Ishikawa (cell line): ENCODE results near the gene FADS1.

Experiments used
- CEBPB ChIP-seq: IDR thresholded peaks from 2 replicates; pipeline ENCODE4 v1.6.1; 2012
- CREB1 ChIP-seq: IDR thresholded peaks from 2 replicates; pipeline ENCODE4 v1.6.1; 2012; ENCODE audit warnings: low read depth
- EGR1 ChIP-seq: IDR thresholded peaks from 2 replicates; pipeline ENCODE4 v1.6.1; 2012
- EP300 ChIP-seq: IDR thresholded peaks from 2 replicates; pipeline ENCODE4 v1.6.1; 2012; ENCODE audit warnings: borderline replicate concordance
- FOXM1 ChIP-seq: IDR thresholded peaks from 2 replicates; pipeline ENCODE4 v1.6.1; 2012; ENCODE audit warnings: low read depth, borderline replicate concordance
- NFIC ChIP-seq: IDR thresholded peaks from 2 replicates; pipeline ENCODE4 v1.6.1; 2012
- RAD21 ChIP-seq: IDR thresholded peaks from 2 replicates; pipeline ENCODE4 v1.6.1; 2012; ENCODE audit warnings: low read depth
- TAF1 ChIP-seq: IDR thresholded peaks from 2 replicates; pipeline ENCODE4 v1.6.1; 2012; ENCODE audit warnings: low read depth, mild to moderate bottlenecking
- TCF12 ChIP-seq: IDR thresholded peaks from 2 replicates; pipeline ENCODE4 v1.6.1; 2012; ENCODE audit warnings: low read depth
- TEAD4 ChIP-seq: IDR thresholded peaks from 2 replicates; pipeline ENCODE4 v1.6.1; 2012
- USF1 ChIP-seq: IDR thresholded peaks from 2 replicates; pipeline ENCODE4 v1.6.1; 2012
- YY1 ChIP-seq: IDR thresholded peaks from 2 replicates; pipeline ENCODE4 v1.6.1; 2012; ENCODE audit warnings: low read depth
- ZBTB7A ChIP-seq: IDR thresholded peaks from 2 replicates; pipeline ENCODE4 v1.6.1; 2012; ENCODE audit warnings: low read depth
- TF ChIP-seq, protein P1 (sequence below): IDR thresholded peaks from 2 replicates; pipeline ENCODE4 v1.6.1; 2012; ENCODE audit warnings: low read depth, mild to moderate bottlenecking
- TF ChIP-seq, protein P2 (sequence below): IDR thresholded peaks from 2 replicates; pipeline ENCODE4 v1.6.1; 2012

The FADS1 gene

DNA sequence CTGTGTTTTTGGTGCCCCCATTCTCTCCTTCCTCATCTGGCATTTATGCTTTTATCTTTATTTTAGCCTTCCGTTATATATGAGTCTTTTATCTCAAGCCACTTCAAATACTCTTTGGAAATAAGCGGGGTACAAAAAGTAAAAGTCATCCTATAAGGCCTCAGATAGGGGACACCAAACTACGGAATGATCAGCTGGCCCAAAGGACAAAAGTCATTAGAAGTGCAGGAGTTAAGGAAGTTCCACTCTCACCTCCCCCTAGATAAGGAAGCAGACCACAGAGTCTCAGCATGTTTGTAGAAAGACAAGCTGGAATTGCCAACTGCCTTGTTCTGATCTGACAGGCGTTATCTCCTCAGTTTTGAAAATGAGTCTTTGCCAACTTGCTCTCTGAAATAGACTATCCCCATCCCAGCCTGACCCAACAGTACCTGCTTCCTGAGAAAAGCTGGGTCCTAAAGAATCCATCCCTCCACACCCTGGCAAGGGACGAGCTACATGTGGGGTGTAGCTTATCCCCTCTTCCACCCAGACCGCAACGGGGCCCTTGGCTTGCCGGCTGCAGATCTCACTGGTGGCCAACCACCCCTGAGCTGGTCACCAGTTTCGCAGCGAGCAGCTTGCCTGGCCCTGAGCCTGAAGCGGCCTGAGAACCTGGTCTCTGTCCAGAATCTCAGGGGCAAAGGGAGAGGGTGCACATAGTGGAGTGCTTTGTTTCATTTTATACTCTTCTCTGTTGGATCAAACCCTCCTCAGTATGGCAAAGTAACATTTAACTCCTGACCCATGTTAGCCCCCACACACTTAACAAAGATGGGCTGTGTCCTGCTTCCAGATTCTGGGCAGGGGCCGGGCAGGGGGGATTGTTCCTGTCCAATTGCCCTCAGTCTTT lies 25.1 kb upstream of the FADS1 start:
- TF ChIP-seq FOXM1 = no peak
- no peak for TF ChIP-seq TAF1
- no peak for TF ChIP-seq TCF12
- no peak for TF ChIP-seq CREB1
- TF ChIP-seq NFIC = no peak
- TF ChIP-seq EGR1 = no peak
- TF ChIP-seq TEAD4 = no peak

DNA sequence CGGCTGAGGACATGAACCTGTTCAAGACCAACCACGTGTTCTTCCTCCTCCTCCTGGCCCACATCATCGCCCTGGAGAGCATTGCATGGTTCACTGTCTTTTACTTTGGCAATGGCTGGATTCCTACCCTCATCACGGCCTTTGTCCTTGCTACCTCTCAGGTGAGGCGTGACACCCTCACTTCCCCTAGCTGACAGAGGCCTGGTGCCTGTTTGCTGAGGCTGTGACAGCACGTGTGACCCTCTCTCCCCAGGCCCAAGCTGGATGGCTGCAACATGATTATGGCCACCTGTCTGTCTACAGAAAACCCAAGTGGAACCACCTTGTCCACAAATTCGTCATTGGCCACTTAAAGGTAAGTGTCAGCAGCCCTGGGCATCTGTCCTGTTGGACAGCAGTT lies 23.6 kb upstream of the FADS1 start:
- TF ChIP-seq TAF1 (no peak), USF1 (no peak), YY1 (no peak), CREB1 (no peak), TCF12 (no peak), EP300 (no peak), ZBTB7A (no peak), TEAD4 (no peak), RAD21 (no peak), NFIC (no peak), EGR1 (no peak), FOXM1 (no peak), CEBPB (no peak)
- TF ChIP-seq, protein P1, sequence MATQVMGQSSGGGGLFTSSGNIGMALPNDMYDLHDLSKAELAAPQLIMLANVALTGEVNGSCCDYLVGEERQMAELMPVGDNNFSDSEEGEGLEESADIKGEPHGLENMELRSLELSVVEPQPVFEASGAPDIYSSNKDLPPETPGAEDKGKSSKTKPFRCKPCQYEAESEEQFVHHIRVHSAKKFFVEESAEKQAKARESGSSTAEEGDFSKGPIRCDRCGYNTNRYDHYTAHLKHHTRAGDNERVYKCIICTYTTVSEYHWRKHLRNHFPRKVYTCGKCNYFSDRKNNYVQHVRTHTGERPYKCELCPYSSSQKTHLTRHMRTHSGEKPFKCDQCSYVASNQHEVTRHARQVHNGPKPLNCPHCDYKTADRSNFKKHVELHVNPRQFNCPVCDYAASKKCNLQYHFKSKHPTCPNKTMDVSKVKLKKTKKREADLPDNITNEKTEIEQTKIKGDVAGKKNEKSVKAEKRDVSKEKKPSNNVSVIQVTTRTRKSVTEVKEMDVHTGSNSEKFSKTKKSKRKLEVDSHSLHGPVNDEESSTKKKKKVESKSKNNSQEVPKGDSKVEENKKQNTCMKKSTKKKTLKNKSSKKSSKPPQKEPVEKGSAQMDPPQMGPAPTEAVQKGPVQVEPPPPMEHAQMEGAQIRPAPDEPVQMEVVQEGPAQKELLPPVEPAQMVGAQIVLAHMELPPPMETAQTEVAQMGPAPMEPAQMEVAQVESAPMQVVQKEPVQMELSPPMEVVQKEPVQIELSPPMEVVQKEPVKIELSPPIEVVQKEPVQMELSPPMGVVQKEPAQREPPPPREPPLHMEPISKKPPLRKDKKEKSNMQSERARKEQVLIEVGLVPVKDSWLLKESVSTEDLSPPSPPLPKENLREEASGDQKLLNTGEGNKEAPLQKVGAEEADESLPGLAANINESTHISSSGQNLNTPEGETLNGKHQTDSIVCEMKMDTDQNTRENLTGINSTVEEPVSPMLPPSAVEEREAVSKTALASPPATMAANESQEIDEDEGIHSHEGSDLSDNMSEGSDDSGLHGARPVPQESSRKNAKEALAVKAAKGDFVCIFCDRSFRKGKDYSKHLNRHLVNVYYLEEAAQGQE = no peak
- TF ChIP-seq, protein P2, sequence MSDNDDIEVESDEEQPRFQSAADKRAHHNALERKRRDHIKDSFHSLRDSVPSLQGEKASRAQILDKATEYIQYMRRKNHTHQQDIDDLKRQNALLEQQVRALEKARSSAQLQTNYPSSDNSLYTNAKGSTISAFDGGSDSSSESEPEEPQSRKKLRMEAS = no peak

DNA sequence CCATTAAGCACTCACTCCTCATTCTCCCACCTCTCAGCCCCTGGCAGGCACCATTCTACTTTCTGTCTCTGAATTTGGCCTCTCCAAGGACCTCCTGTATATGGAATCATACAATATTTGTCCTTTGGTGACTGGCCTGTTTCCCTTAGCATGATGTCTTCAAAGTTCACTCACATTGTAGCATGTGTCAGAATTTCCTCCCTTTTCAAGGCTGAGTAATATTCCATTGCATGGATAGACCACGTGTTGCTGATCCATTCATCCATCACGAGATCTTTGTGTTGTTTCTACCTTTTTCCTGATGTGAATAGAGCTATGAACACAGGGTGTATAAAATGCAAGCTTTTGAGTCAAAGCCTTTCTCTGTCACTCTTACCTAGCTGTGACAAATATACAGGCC lies 22.9 kb upstream of the FADS1 start:
- no peak for TF ChIP-seq CEBPB
- TF ChIP-seq TAF1 = no peak
- no peak for TF ChIP-seq EGR1
- no peak for TF ChIP-seq TEAD4
- no peak for TF ChIP-seq YY1
- TF ChIP-seq FOXM1 = no peak
- TF ChIP-seq, protein P1 = no peak
- TF ChIP-seq, protein P2 = no peak
- no peak for TF ChIP-seq ZBTB7A
- no peak for TF ChIP-seq NFIC
- TF ChIP-seq EP300 = no peak
- TF ChIP-seq USF1 = no peak
- no peak for TF ChIP-seq TCF12

DNA sequence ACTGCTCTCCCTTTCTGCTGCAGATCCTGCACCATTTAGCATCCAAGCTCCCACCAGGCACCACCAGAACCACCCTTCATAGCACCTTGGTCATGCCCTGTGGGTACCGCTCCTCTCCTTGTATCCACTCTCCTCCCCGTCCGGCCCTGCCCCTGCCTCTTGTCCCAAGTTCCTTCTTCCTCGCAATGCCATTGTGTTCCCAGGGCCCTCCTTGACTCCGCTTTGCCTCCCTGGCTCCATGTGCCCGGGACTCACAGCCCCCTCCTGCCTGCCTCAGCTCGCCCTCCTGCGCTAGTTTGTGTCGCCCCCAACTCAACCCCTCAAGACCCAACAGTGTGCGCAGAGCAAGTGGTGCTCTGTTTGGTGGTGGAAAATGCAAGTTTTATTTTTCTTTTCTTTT lies 22.1 kb upstream of the FADS1 start:
- no peak for TF ChIP-seq FOXM1
- TF ChIP-seq TCF12 = no peak
- TF ChIP-seq EGR1 = no peak
- TF ChIP-seq RAD21 = no peak
- no peak for TF ChIP-seq USF1
- TF ChIP-seq NFIC = no peak

DNA sequence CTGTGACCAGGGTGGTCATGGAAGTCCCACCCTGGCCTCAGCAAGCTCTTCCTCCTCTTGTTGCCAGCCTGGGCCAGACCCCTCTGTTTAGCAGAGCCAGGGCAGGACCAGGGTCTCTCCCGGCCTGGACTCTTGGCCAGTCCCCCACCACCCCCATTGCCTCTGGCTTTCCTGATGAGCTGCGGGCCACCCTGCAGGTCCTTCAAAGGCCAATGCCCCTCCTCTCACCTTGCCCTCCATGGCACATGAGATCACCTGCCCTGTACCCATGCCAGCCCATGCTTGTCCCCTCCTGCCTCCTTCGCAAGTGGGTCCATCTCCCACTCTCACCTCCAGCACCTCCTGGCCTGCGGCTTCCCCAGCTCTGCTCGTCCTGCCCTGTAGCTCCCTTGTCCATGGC lies 21.7 kb upstream of the FADS1 start:
- no peak for TF ChIP-seq USF1
- no peak for TF ChIP-seq FOXM1
- TF ChIP-seq RAD21 = no peak
- TF ChIP-seq CEBPB = no peak
- TF ChIP-seq CREB1 = no peak
- TF ChIP-seq TAF1 = no peak
- TF ChIP-seq ZBTB7A = no peak
- no peak for TF ChIP-seq YY1
- TF ChIP-seq, protein P1 = no peak
- TF ChIP-seq EP300 = no peak
- TF ChIP-seq, protein P2 = no peak
- no peak for TF ChIP-seq TEAD4
- no peak for TF ChIP-seq EGR1
- TF ChIP-seq NFIC = no peak
- TF ChIP-seq TCF12 = no peak
